HFFc6 (cell line): ENCODE measurements around the gene HSD17B12. TPM values are rescaled to one million over a fixed set of nuclear protein-coding genes. Genes with fewer than 3 reads are reported as not detected.

Experiments
- DNase-seq: peaks from one replicate; pipeline ENCODE4 v3.0.0-alpha.2; 2018
- H3K27ac Mint-ChIP-seq: 2 replicates; pipeline ENCODE4 v1.8.0; 2020; ENCODE audit warnings: mild to moderate bottlenecking, mixed read lengths
- H3K27me3 Mint-ChIP-seq: 2 replicates; pipeline ENCODE4 v1.8.0; 2021; ENCODE audit warnings: mild to moderate bottlenecking, moderate library complexity, mixed read lengths; ENCODE audit not compliant: insufficient read depth
- H3K36me3 Mint-ChIP-seq: 2 replicates; pipeline ENCODE4 v1.8.0; 2021; ENCODE audit warnings: low read depth, mixed read lengths
- H3K4me1 Mint-ChIP-seq: 2 replicates; pipeline ENCODE4 v1.8.0; 2020; ENCODE audit warnings: low read depth, mixed read lengths
- H3K4me3 Mint-ChIP-seq: 2 replicates; pipeline ENCODE4 v1.8.0; 2020; ENCODE audit warnings: mild to moderate bottlenecking, moderate library complexity, mixed read lengths
- H3K9me3 Mint-ChIP-seq: 2 replicates; pipeline ENCODE4 v1.8.0; 2020; ENCODE audit warnings: mild to moderate bottlenecking, mixed read lengths
- CTCF ChIP-seq: fragments of 200-600 bp; sonication (generic); IDR thresholded peaks from 2 replicates; pipeline ENCODE4 v1.5.0; 2021; ENCODE audit warnings: antibody characterized with exemption, mild to moderate bottlenecking
- total RNA-seq, 6 experiments: library from RNA; stranded (reverse); fragmentation: NEBNext Ultra II Directional; extraction: Animal tissue kit (Norgen Biotek cat#: 25700); gene quantifications; 2 replicates in 1 of 6; 3 replicates in 5 of 6; pipeline ENCODE4 v1.2.3, GENCODE V29; 2021

The HSD17B12 gene
- total RNA-seq, 6 experiments from 2014 or later: 89.1 to 119 (median 99.0) TPM

- no peak overlapping the region for H3K27ac Mint-ChIP-seq
Observed at GRCh38 chr11:43802509-43802908, 122.0 kb downstream of the HSD17B12 start.

DNA sequence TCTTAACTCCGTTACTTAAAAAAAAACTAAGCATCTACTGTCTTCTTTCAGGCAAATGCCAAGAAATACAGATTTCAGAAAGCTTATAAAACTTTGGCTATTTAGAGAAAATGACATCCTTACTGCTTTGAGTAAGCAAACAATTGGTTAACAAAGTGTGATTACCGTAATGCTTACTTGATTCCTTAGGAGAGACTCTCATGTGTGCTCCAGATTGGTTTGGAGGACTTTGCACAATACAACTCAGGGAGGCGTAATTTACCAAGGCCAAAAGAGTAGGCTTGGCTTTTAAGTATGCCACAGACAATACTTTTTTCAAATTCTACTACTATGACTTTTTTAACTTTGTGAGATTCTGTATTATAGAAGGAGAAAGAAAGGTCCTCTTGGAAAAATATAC lies 123.2 kb downstream of the HSD17B12 start:
- Mint-ChIP-seq H3K27me3 (no peaks in the 10 kb centered on the region), H3K36me3 (peaks cover 27% of the 10 kb centered on the region), H3K9me3 (no peaks in the 10 kb centered on the region), H3K4me3 (no peak overlapping the region), H3K4me1 (peaks cover 25% of the 10 kb centered on the region), H3K27ac (no peak overlapping the region)
- TF ChIP-seq CTCF: no peak
- no peak for DNase-seq

More at GRCh38 chr11:43802509-43802908, 122.0 kb downstream of the HSD17B12 start:
- peak; percentile 68 for TF ChIP-seq CTCF
- no peak overlapping the region for H3K4me3 Mint-ChIP-seq
- H3K9me3 Mint-ChIP-seq: no peaks in the 10 kb centered on the region
- H3K4me1 Mint-ChIP-seq: peaks cover 25% of the 10 kb centered on the region
- H3K27me3 Mint-ChIP-seq: no peaks in the 10 kb centered on the region
- no peak for DNase-seq
- peaks cover 27% of the 10 kb centered on the region for H3K36me3 Mint-ChIP-seq

- Mint-ChIP-seq H3K27ac (no peak overlapping the region), H3K4me1 (peaks cover 13% of the 10 kb centered on the region; the same call in 1 of the 2 replicates), H3K4me3 (no peak overlapping the region), H3K9me3 (no peaks in the 10 kb centered on the region), H3K36me3 (peaks cover 17% of the 10 kb centered on the region), H3K27me3 (no peaks in the 10 kb centered on the region; the same call in 1 of the 2 replicates)
- TF ChIP-seq CTCF: no peak
- no peak for DNase-seq
Observed at GRCh38 chr11:43806976-43807375, 126.4 kb downstream of the HSD17B12 start.

DNA sequence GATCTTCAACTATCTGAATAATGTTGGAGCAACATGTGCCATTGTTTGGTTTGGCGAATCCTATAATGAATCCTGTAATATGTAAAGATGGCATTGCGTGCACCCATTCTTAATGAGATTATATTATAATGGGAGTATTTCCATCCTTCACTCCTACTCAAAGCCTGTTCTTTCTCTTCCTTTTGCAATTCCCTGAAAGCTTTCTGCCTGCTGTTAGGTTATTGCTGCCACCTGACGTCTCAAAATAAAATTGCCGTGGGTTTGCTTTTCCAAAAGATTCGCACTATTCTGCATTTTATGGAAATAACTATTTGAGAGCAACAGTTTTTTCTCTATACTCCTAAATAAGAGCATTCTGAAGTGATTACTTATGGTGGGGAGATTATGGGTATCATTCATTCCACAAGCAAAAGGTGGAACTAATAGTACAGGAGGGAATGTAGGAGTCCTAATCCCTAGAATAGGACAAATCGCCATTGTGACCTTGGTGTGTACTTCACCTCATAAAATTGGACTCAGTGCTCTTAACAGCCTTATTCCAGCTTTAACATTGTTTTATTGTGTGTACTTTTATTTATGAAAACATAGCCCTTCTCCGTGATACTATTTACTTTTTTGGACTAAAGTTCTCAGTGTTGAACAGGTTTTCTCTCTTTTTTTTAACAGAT lies 130.5 kb downstream of the HSD17B12 start:
- Mint-ChIP-seq H3K27me3 (no peaks in the 10 kb centered on the region; the same call in 1 of the 2 replicates), H3K36me3 (peaks cover 14% of the 10 kb centered on the region), H3K27ac (no peak overlapping the region), H3K4me3 (no peak overlapping the region), H3K4me1 (no peaks in the 10 kb centered on the region), H3K9me3 (no peaks in the 10 kb centered on the region)
- no peak for DNase-seq
- TF ChIP-seq CTCF: no peak

DNA sequence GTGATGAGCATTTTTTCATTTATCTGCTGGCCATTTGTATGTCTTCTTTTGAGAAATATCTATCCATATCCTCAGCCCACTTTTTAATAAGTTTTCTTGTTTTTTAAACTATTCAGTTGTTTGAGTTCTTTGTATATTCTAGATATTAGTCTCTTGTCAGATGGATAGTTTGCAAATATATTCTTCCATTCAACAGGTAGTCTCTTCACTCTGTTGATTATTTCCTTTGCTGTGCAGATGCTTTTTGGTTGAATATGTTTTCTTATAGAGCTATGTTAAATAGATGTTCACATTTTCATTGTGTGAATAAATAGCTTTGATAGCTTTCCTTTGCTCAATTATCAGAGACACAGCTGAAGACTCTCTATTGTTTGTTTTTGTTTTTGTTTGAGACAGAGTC lies 131.9 kb downstream of the HSD17B12 start:
- peaks cover 17% of the 10 kb centered on the region for H3K36me3 Mint-ChIP-seq
- H3K9me3 Mint-ChIP-seq: no peaks in the 10 kb centered on the region
- no peak for DNase-seq
- no peak overlapping the region for H3K27ac Mint-ChIP-seq
- no peak for TF ChIP-seq CTCF
- no peaks in the 10 kb centered on the region; the same call in 1 of the 2 replicates for H3K27me3 Mint-ChIP-seq
- no peak overlapping the region for H3K4me3 Mint-ChIP-seq
- peaks cover 2% of the 10 kb centered on the region for H3K4me1 Mint-ChIP-seq
